Gastroesophageal sphincter (tissue), 4 donors: ENCODE data around the gene DNPH1. TPM values are rescaled to one million over a fixed set of nuclear protein-coding genes. Genes with fewer than 3 reads are reported as not detected.
A peak's percentile ranks its signal among the peaks of the same experiment; 100 is the strongest.

Source experiments
- ATAC-seq: fragments of 150-250 bp; one replicate; pipeline ENCODE4 v1.9.1; 2016; ENCODE audit warnings: mild to moderate bottlenecking, moderate library complexity
- H3K27ac ChIP-seq, 4 donors: fragments of 200-600 bp; sonication (generic) in 3 of 4; 1 replicate in 3 of 4; 2 replicates in 1 of 4; pipeline ENCODE4 v1.5.1; 2016 to 2019
- H3K27me3 ChIP-seq: fragments of 200-600 bp; sonication (generic); one replicate; pipeline ENCODE4 v1.5.1; 2019
- H3K36me3 ChIP-seq, 2 donors: fragments of 200-600 bp; sonication (generic); one replicate each; pipeline ENCODE4 v1.5.1; 2019; ENCODE audit warnings: control low read depth in 1 of 2
- H3K4me1 ChIP-seq, 3 donors: fragments of 200-600 bp; sonication (generic); 1 replicate in 2 of 3; 2 replicates in 1 of 3; pipeline ENCODE4 v1.5.1; 2016 to 2019; ENCODE audit warnings: control low read depth in 2 of 3
- H3K4me3 ChIP-seq, 2 donors: fragments of 200-600 bp; sonication (generic); one replicate each; pipeline ENCODE4 v1.5.1; 2019; ENCODE audit warnings: mild to moderate bottlenecking in 1 of 2, moderate library complexity in 1 of 2
- H3K9me3 ChIP-seq, 3 donors: fragments of 200-600 bp; sonication (generic); one replicate each; pipeline ENCODE4 v1.5.1; 2017 to 2019; ENCODE audit warnings: control low read depth in 2 of 3
- EP300 ChIP-seq: sonication (generic); formaldehyde crosslinking; IDR thresholded peaks from one replicate; pipeline ENCODE4 v1.6.1; 2017; ENCODE audit warnings: antibody characterized with exemption, mild to moderate bottlenecking
- POLR2A ChIP-seq, 2 donors: fragments of 450-650 bp; IDR thresholded peaks; one replicate each; pipeline ENCODE4 v1.6.1; 2017; ENCODE audit warnings: antibody characterized with exemption in 2 of 2, mild to moderate bottlenecking in 2 of 2, moderate library complexity in 1 of 2
- POLR2AphosphoS5 ChIP-seq: sonication (generic); formaldehyde crosslinking; IDR thresholded peaks from one replicate; pipeline ENCODE4 v1.6.1; 2017; ENCODE audit warnings: antibody characterized with exemption
- WGBS, 2 donors: methylation state at CpG; one replicate each; pipeline ENCODE4 v1.1.5; 2018; ENCODE audit warnings: low coverage in 1 of 2; 5-methylcytosine and 5-hydroxymethylcytosine counted together
- total RNA-seq, 4 donors: library from RNA; depleted of rRNA; stranded (reverse); fragments of >200 nt; gene quantifications; one replicate each; pipeline ENCODE4 v1.1.0, GENCODE V29; 2016
- TF ChIP-seq, protein P1 (sequence below), 4 experiments: fragments of 200-600 bp in 2 of 4; fragments of 450-650 bp in 2 of 4; sonication (generic) in 1 of 4; IDR thresholded peaks; one replicate each; pipeline ENCODE4 v1.5.1; 2017 to 2019; ENCODE audit warnings: antibody characterized with exemption in 4 of 4, mild to moderate bottlenecking in 2 of 4, moderate library complexity in 2 of 4

DNPH1 gene
- total RNA-seq, 4 donors from 2014 or later: 66.5 to 95.0 (median 86.6) TPM

- H3K36me3 ChIP-seq: peaks cover 0 to 56% of the 10 kb centered on the region in 2 donors
- no peaks in the 10 kb centered on the region for H3K27me3 ChIP-seq
- no peak for ATAC-seq
- H3K4me1 ChIP-seq: peaks cover 2 to 71% (median 27%) of the 10 kb centered on the region in 3 donors
- WGBS, 2 donors: 70 to 82% methylated on average over 3 to 5 of the region's 12 CpGs
- no peaks in the 10 kb centered on the region for H3K9me3 ChIP-seq
- TF ChIP-seq EP300: no peak
- TF ChIP-seq, protein P1, sequence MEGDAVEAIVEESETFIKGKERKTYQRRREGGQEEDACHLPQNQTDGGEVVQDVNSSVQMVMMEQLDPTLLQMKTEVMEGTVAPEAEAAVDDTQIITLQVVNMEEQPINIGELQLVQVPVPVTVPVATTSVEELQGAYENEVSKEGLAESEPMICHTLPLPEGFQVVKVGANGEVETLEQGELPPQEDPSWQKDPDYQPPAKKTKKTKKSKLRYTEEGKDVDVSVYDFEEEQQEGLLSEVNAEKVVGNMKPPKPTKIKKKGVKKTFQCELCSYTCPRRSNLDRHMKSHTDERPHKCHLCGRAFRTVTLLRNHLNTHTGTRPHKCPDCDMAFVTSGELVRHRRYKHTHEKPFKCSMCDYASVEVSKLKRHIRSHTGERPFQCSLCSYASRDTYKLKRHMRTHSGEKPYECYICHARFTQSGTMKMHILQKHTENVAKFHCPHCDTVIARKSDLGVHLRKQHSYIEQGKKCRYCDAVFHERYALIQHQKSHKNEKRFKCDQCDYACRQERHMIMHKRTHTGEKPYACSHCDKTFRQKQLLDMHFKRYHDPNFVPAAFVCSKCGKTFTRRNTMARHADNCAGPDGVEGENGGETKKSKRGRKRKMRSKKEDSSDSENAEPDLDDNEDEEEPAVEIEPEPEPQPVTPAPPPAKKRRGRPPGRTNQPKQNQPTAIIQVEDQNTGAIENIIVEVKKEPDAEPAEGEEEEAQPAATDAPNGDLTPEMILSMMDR (IDR thresholded peaks at IDR 0.05): no peak
- no peak for TF ChIP-seq POLR2A (IDR thresholded peaks at IDR 0.05)
- TF ChIP-seq POLR2AphosphoS5: no peak
- peak overlapping the region in 2 of 4 donors; percentile 41 to 84 for H3K27ac ChIP-seq
- no peak overlapping the region for H3K4me3 ChIP-seq
These were observed 51.1 kb downstream of the DNPH1 start for GRCh38 chr6:43178150-43178549.

GRCh38 chr6:43176423-43176786, 52.9 kb downstream of the DNPH1 start:
- TF ChIP-seq POLR2AphosphoS5 (no peak), EP300 (no peak), POLR2A (IDR thresholded peaks at IDR 0.05) (no peak)
- TF ChIP-seq, protein P1 (IDR thresholded peaks at IDR 0.05): no peak
- H3K27me3 ChIP-seq: no peaks in the 10 kb centered on the region
- H3K4me1 ChIP-seq: peaks cover 0 to 64% (median 29%) of the 10 kb centered on the region in 3 donors
- no peak for ATAC-seq
- H3K36me3 ChIP-seq: peaks cover 0 to 56% of the 10 kb centered on the region in 2 donors
- H3K27ac ChIP-seq: peak overlapping the region in 3 of 4 donors; percentile 99 to 100 (median 100)
- 55% methylated on average over 4 of the region's 6 CpGs; no CpG with 5 or more reads in 1 of the 2 donors for WGBS, 2 donors
- no peaks in the 10 kb centered on the region for H3K9me3 ChIP-seq
- no peak overlapping the region for H3K4me3 ChIP-seq

GRCh38 chr6:43175676-43176422, 53.4 kb downstream of the DNPH1 start:
- H3K9me3 ChIP-seq: no peaks in the 10 kb centered on the region
- ATAC-seq: no peak
- no peak overlapping the region for H3K4me3 ChIP-seq
- TF ChIP-seq, protein P1 (IDR thresholded peaks at IDR 0.05): no peak
- no peak for TF ChIP-seq POLR2A (IDR thresholded peaks at IDR 0.05)
- no peak for TF ChIP-seq POLR2AphosphoS5
- TF ChIP-seq EP300: no peak
- H3K36me3 ChIP-seq: peaks cover 0 to 56% of the 10 kb centered on the region in 2 donors
- H3K4me1 ChIP-seq: peaks cover 0 to 58% (median 29%) of the 10 kb centered on the region in 3 donors
- no peaks in the 10 kb centered on the region for H3K27me3 ChIP-seq
- H3K27ac ChIP-seq: peak overlapping the region in 3 of 4 donors; percentile 99 to 100 (median 100)
- WGBS, 2 donors: 86% methylated on average over 8 of the region's 11 CpGs; no CpG with 5 or more reads in 1 of the 2 donors

Other genes with a start within 250 kb of the DNPH1 start
- gene PPP2R5D, start 244.9 kb downstream of the DNPH1 start, total RNA-seq: 10 to 100 TPM; 30.0 to 45.1 (median 36.3) TPM
- 10 to 100 TPM; 56.0 to 62.1 (median 58.3) TPM for gene MEA1, start 215.5 kb downstream of the DNPH1 start, total RNA-seq
- gene KLHDC3, start 215.2 kb downstream of the DNPH1 start, total RNA-seq: 100 to 1,000 TPM in 3 of 4 donors, 10 to 100 TPM in 1; 96.9 to 145 (median 129) TPM
- 10 to 100 TPM; 52.8 to 62.5 (median 59.8) TPM for gene RRP36, start 207.9 kb downstream of the DNPH1 start, total RNA-seq
- 10 to 100 TPM; 10.9 to 16.6 (median 13.5) TPM for gene CUL7, start 175.6 kb downstream of the DNPH1 start, total RNA-seq
- gene MRPL2, start 170.0 kb downstream of the DNPH1 start, total RNA-seq: 10 to 100 TPM; 17.3 to 35.4 (median 21.2) TPM
- gene KLC4, start 169.8 kb downstream of the DNPH1 start, total RNA-seq: 10 to 100 TPM; 18.0 to 43.4 (median 30.2) TPM
- 10 to 100 TPM in 1 of 4 donors, 1 to 10 TPM in 3; 2.0 to 11.6 (median 7.7) TPM for gene PTK7, start 153.2 kb downstream of the DNPH1 start, total RNA-seq
- 100 to 1,000 TPM in 3 of 4 donors, 10 to 100 TPM in 1; 92.6 to 192 (median 117) TPM for gene SRF, start 58.2 kb downstream of the DNPH1 start, total RNA-seq
- 10 to 100 TPM; 23.2 to 36.6 (median 24.2) TPM for gene CUL9, start 47.3 kb downstream of the DNPH1 start, total RNA-seq
- gene TTBK1, start 14.0 kb upstream of the DNPH1 start, total RNA-seq: under 1 TPM in 2 of 4 donors, not detected in 2; 0.08 to 0.20 TPM
- not detected for gene SLC22A7, start 68.8 kb upstream of the DNPH1 start, total RNA-seq
- not detected for gene CRIP3, start 79.3 kb upstream of the DNPH1 start, total RNA-seq
- gene ZNF318, start 140.2 kb upstream of the DNPH1 start, total RNA-seq: 10 to 100 TPM; 11.7 to 22.1 (median 18.4) TPM
- gene ABCC10, start 198.1 kb upstream of the DNPH1 start, total RNA-seq: 10 to 100 TPM in 3 of 4 donors, 1 to 10 TPM in 1; 7.1 to 19.4 (median 10.2) TPM
- gene DLK2, start 226.1 kb upstream of the DNPH1 start, total RNA-seq: under 1 TPM in 1 of 4 donors, not detected in 3; 0.54 TPM
- 10 to 100 TPM; 20.1 to 36.0 (median 27.8) TPM for gene TJAP1, start 248.1 kb upstream of the DNPH1 start, total RNA-seq